K562 (cell line): Measurements from ENCODE around the gene CAST. TPM values are rescaled to one million over a fixed set of nuclear protein-coding genes. Genes with fewer than 3 reads are reported as not detected.

Experiments used
- ATF7 ChIP-seq: fragments of 450-650 bp; IDR thresholded peaks from 2 replicates; pipeline ENCODE4 v1.7.1; 2014; ENCODE audit warnings: mild to moderate bottlenecking, moderate library complexity
- BDP1 ChIP-seq: IDR thresholded peaks from 3 replicates; pipeline ENCODE4 v1.6.1; 2011; ENCODE audit not compliant: insufficient read length, insufficient read depth
- CEBPB ChIP-seq: fragments of 450-650 bp; IDR thresholded peaks from 2 replicates; pipeline ENCODE4 v1.6.1; 2016; ENCODE audit warnings: missing genetic modification characterization, missing compliant biosample characterization
- CHD1 ChIP-seq: fragments of 200-600 bp; sonication (generic); IDR thresholded peaks from one replicate; pipeline ENCODE4 v1.6.1; 2012; ENCODE audit warnings: mild to moderate bottlenecking, moderate library complexity, low read length, inconsistent platforms
- CUX1 ChIP-seq: fragments of 200-800 bp; sonication (Bioruptor generic); IDR thresholded peaks from 2 replicates; pipeline ENCODE4 v1.6.1; 2016; ENCODE audit warnings: missing genetic modification characterization, missing compliant biosample characterization
- DPF2 ChIP-seq: fragments of 450-650 bp; IDR thresholded peaks from 2 replicates; pipeline ENCODE4 v1.6.1; 2016
- FOSL1 ChIP-seq: fragments of 200-800 bp; sonication (Bioruptor generic); conservative IDR thresholded peaks from 2 replicates; pipeline ENCODE4 v1.6.1; 2016; ENCODE audit warnings: missing genetic modification characterization, missing compliant biosample characterization
- HDAC2 ChIP-seq: fragments of 450-650 bp; IDR thresholded peaks from 2 replicates; pipeline ENCODE4 v1.6.1; 2016; ENCODE audit warnings: mild to moderate bottlenecking
- HMGXB4 ChIP-seq: sonication (generic); formaldehyde crosslinking; IDR thresholded peaks from 2 replicates; pipeline ENCODE4 v1.8.1; 2023; ENCODE audit warnings: mild to moderate bottlenecking, missing genetic modification reagents
- KLF13 ChIP-seq: fragments of 450-650 bp; IDR thresholded peaks from 2 replicates; pipeline ENCODE4 v1.6.1; 2016; ENCODE audit warnings: missing genetic modification characterization, low read depth, mild to moderate bottlenecking, missing compliant biosample characterization, moderate library complexity, borderline replicate concordance
- MTF1 ChIP-seq: fragments of 250-450 bp; sonication (Bioruptor Pico); IDR thresholded peaks from 2 replicates; pipeline ENCODE4 v1.9.0; 2021; ENCODE audit warnings: moderate library complexity, mild to moderate bottlenecking, inconsistent platforms, borderline replicate concordance
- NR2C2 ChIP-seq, 2 experiments: fragments of 200-800 bp in 1 of 2; sonication (Bioruptor generic) in 1 of 2; sonication (generic) in 1 of 2; formaldehyde crosslinking in 1 of 2; IDR thresholded peaks; 2 replicates each; pipeline versions ENCODE4 v1.6.1 to v1.8.0; 2016 to 2022; ENCODE audit warnings: mild to moderate bottlenecking in 1 of 2, missing compliant biosample characterization in 1 of 2, missing genetic modification characterization in 1 of 2, missing genetic modification reagents in 1 of 2
- RBFOX2 ChIP-seq: fragments of 200-400 bp; formaldehyde crosslinking; IDR thresholded peaks from 2 replicates; pipeline ENCODE4 v1.6.1; 2017; ENCODE audit warnings: low read depth, mild to moderate bottlenecking, low read length, moderate library complexity
- STAT5A ChIP-seq: IDR thresholded peaks from 2 replicates; pipeline ENCODE4 v1.6.1; 2012; ENCODE audit warnings: low read length, inconsistent platforms, borderline replicate concordance
- YBX1 ChIP-seq: fragments of 450-650 bp; IDR thresholded peaks from 2 replicates; pipeline ENCODE4 v1.7.1; 2016; ENCODE audit warnings: mild to moderate bottlenecking
- ZKSCAN1 ChIP-seq: fragments of 150-350 bp; IDR thresholded peaks from 2 replicates; pipeline ENCODE4 v1.6.1; 2016; ENCODE audit warnings: low read depth, low read length
- ZNF146 ChIP-seq: IDR thresholded peaks from one replicate; pipeline ENCODE4 v1.6.1; 2018; ENCODE audit warnings: missing compliant biosample characterization; ENCODE audit not compliant: unreplicated experiment
- ZNF354B ChIP-seq: fragments of 250-450 bp; sonication (Bioruptor Pico); IDR thresholded peaks from 2 replicates; pipeline ENCODE4 v1.4.0; 2020
- ZNF512 ChIP-seq: IDR thresholded peaks from 2 replicates; pipeline ENCODE4 v1.6.1; 2016; ENCODE audit warnings: missing genetic modification characterization, missing compliant biosample characterization
- ZNF75A ChIP-seq: fragments of 450-650 bp; formaldehyde crosslinking; IDR thresholded peaks from 2 replicates; pipeline ENCODE4 v1.4.0; 2020; ENCODE audit warnings: mild to moderate bottlenecking
- polyA plus RNA-seq, 8 experiments: library from polyadenylated mRNA; depleted of rRNA in 4 of 8; stranded (reverse) in 5 of 8; unstranded in 3 of 8; fragments of >200 nt; fragmentation: Nextera tagmentation in 2 of 8; fragmentation: Illumina TruSeq in 1 of 8; extraction: Ambion mirVana in 2 of 8; extraction: Trizol in 1 of 8; gene quantifications; 2 replicates each; pipeline versions ENCODE4 v1.2.1 to v1.2.3, GENCODE V29; 2011 to 2014; ENCODE audit warnings: inconsistent platforms in 1 of 8, missing spikeins in 1 of 8
- total RNA-seq, 7 experiments: library from RNA; depleted of rRNA in 6 of 7; stranded (reverse); fragments of >200 nt in 6 of 7; fragmentation: Illumina TruSeq in 2 of 7; extraction: Trizol in 2 of 7; gene quantifications; 2 replicates each; pipeline versions ENCODE4 v1.2.1 to v1.2.3, GENCODE V29; 2011 to 2021; ENCODE audit warnings: low replicate concordance in 1 of 7

Gene CAST
- total and polyA plus RNA-seq, 9 of the 15 experiments (the other 6 are each of a cell fraction or from before 2014, with no cell fraction given) = 55.5 to 136 (median 86.1) TPM

- no peak for TF ChIP-seq ZNF354B
- TF ChIP-seq KLF13 (tag) = no peak
- no peak for TF ChIP-seq YBX1
- no peak for TF ChIP-seq STAT5A
- TF ChIP-seq HMGXB4 (CRISPR knock-in tag) = no peak
- no peak for TF ChIP-seq NR2C2 (CRISPR knock-in tag; IDR thresholded peaks at IDR 0.05)
- TF ChIP-seq NR2C2 (tag; IDR thresholded peaks at IDR 0.05) = no peak
- no peak for TF ChIP-seq RBFOX2
- peak; percentile 82 for TF ChIP-seq FOSL1 (tag)
- no peak for TF ChIP-seq ATF7
- TF ChIP-seq ZNF146 (CRISPR knock-in tag) = no peak
- TF ChIP-seq HDAC2 = 0 out of 2 replicates have a peak, but pooled peaks have one; percentile 37
- no peak for TF ChIP-seq ZNF75A
- TF ChIP-seq MTF1 = no peak
- TF ChIP-seq ZNF512 = no peak
- peak; percentile 59 for TF ChIP-seq DPF2
- TF ChIP-seq CEBPB = peak; percentile 18; the same call in 1 of the 2 replicates
- no peak for TF ChIP-seq CUX1 (CRISPR knock-in tag)
- no peak for TF ChIP-seq BDP1
- no peak for TF ChIP-seq CHD1
- TF ChIP-seq ZKSCAN1 = no peak
Measured at GRCh38 chr5:96743065-96743768, 81.0 kb downstream of the CAST start (continued).
